ENCODE measurements around the gene RAC2.

DNA sequence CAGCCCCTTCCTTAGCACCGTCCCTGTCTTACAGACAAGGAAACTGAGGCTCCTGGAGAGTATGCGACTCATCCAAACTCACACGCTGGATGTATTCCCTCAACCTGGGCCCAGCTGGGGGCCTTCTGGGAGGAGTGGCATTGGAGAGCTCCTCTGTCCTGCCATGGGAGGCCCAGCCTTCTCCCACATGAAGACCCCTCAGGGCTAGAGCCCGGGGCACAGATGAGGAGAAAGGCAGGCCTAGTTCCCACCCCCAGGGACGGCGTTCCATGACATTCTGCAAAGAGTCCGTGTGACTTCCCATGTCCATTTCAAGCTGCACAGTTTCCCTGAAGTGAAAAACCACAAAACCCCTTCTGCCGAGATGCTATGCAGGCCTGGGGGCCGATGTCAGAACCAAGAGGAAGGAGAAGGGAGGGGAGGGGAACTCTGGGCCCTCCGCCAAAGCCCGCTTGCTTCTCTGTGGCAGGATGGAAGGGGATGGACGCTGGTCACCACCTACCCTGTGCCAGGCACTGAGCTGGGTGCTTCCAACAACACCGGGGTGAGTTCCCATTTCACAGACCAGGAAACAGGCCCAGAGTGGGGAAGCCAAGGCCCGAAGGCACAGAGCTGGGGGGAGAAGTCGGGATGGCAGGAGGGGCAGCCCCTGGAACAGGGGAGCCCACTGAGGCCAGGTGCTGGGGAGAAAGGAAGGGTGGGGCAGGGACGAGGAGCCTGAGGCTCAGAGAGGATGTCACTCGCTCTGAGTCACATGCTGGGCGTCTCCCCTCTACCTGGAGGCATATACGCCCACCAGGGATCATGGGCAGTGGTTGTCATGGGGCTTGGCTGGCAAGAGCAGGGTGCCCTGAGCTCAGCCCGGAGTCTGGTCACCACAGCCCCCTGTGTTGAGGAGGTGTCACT is 15.7 kb downstream of the RAC2 start:
- TF ChIP-seq EZH2 (IDR thresholded peaks at IDR 0.05; ENCODE audit: low read depth, low read length, severe bottlenecking) (no peak), POLR2AphosphoS5 (IDR thresholded peaks at IDR 0.05; ENCODE audit: low read depth, low read length) (no peak), USF2 (IDR thresholded peaks at IDR 0.05; ENCODE audit: low read length) (no peak), POLR2A (IDR thresholded peaks at IDR 0.05; ENCODE audit: control extremely low read depth in 1 of 2, low read depth in 2 of 2, low read length in 2 of 2) (no peak), SIRT6 (IDR thresholded peaks at IDR 0.05; ENCODE audit: low read length) (no peak)
- TF ChIP-seq, protein P1, sequence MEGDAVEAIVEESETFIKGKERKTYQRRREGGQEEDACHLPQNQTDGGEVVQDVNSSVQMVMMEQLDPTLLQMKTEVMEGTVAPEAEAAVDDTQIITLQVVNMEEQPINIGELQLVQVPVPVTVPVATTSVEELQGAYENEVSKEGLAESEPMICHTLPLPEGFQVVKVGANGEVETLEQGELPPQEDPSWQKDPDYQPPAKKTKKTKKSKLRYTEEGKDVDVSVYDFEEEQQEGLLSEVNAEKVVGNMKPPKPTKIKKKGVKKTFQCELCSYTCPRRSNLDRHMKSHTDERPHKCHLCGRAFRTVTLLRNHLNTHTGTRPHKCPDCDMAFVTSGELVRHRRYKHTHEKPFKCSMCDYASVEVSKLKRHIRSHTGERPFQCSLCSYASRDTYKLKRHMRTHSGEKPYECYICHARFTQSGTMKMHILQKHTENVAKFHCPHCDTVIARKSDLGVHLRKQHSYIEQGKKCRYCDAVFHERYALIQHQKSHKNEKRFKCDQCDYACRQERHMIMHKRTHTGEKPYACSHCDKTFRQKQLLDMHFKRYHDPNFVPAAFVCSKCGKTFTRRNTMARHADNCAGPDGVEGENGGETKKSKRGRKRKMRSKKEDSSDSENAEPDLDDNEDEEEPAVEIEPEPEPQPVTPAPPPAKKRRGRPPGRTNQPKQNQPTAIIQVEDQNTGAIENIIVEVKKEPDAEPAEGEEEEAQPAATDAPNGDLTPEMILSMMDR (IDR thresholded peaks at IDR 0.05; ENCODE audit: control extremely low read depth in 1 of 3, insufficient read depth in 1 of 3, low read depth in 1 of 3, low read length in 3 of 3): no peak
